HuH-7 (cell line): ENCODE measurements around the gene KIAA1671.
A peak's percentile ranks its signal among the peaks of the same experiment; 100 is the strongest.

ENCODE experiments used
- DNase-seq: peaks from one replicate; pipeline ENCODE4 v3.0.0; 2011; ENCODE audit warnings: low spot score

KIAA1671 gene

GRCh38 chr22:25068707-25069106 is 116.2 kb downstream of the KIAA1671 start:
- no peak for DNase-seq

- DNase-seq = no peak
Observed at GRCh38 chr22:25069426-25069757, 116.9 kb downstream of the KIAA1671 start.

DNA sequence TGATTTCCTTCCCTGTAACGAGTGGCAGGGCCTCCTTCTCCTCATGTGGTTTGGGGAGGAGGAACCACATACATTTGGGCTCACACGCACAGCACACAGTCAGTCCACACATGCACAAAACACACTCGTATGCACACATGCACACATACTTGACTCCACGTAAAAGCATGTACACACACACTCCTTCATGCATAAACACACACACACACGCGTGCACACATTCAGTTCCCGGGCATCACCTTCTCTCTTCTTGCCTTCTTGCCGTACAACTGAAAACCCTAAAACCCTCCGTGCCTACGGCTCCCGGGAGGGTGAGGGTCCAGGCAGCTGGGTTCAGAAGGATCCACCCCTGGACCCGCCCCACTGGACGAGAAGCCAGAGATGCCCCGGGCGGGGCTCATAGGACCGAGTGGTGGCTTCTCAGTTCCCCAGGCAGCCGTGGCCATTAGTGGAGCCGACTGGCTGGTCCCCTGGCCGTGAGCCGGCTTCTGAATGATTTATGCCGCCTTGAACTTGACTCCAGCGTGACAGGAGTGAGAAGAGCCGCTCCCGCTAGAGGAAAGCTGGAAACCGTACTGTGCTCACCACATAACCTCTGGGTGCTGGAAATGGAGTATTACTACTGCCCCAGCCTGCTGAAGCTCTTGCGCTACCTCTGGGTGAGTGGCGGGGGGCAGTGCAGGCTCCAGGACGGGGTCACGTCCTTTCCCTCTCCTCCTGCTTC is 117.4 kb downstream of the KIAA1671 start:
- no peak for DNase-seq

DNA sequence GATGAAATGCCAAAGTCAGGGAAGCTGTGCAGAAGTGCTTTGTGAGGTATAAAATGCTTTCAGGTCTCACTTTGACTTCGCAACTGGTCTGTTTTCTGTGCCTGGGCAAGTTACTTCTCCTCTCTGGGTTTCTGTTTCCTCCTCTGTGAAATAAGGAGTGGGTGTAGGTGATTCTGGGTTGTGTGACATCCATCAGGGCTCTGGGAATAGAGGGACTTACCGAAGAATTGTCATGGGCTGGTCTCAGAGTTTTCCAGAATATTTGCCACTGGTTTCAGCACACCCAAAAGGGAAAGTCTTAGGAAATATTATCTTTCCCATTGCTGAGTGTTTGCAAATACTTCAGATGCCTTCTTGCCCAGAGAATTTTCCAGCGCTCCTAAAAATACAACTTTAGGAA is 118.4 kb downstream of the KIAA1671 start:
- no peak for DNase-seq

- no peak for DNase-seq
Observed at GRCh38 chr22:25071720-25072119, 119.2 kb downstream of the KIAA1671 start.

- no peak for DNase-seq
Observed at GRCh38 chr22:25072406-25072805, 119.9 kb downstream of the KIAA1671 start.

GRCh38 chr22:25076336-25076735 is 123.8 kb downstream of the KIAA1671 start:
- DNase-seq = no peak

- DNase-seq = no peak
Observed at GRCh38 chr22:25077056-25077455, 124.5 kb downstream of the KIAA1671 start.

- no peak for DNase-seq
Observed at GRCh38 chr22:25077964-25078363, 125.4 kb downstream of the KIAA1671 start.

DNA sequence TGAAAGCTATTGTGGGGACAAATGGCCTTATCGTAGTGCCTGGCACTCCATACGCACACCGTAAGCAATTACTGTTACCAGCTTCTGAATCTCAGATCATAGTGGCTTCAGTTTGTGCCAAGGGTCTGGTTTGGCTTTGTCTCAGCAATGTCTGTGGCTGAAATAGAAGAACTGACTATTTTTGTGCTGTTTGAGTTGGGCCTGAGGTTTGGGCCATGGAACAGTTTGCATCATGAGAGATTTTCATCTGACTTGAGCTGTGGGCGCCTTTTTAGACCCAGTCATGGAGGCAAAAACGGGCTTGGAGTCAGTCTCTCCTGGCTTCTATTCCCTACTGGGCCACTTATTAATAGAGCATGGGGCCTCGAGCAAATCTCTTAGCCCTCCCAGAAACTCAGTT is 126.1 kb downstream of the KIAA1671 start:
- DNase-seq = no peak

GRCh38 chr22:25080855-25081254 is 128.3 kb downstream of the KIAA1671 start:
- no peak for DNase-seq

DNA sequence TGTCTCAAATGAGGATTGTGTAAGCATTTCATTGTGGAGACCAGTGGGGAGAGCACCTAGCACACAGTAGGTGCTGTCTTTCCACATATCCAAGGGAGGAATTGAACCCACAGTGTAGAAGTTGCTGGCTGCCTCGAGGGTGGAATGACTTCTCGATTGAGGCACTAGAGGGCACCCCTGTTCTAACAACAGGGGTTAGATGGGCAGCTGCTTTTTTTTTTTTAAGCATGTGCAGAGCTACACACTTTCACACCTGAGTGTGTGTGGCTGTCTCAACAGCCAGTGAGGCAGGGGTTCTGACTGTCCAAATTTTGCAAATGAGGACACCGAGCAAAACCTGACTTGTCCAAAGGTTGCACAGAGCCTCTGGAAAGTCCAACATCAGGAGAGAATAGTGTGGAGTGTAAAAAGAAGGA is 128.9 kb downstream of the KIAA1671 start:
- peak; percentile 77 for DNase-seq

DNA sequence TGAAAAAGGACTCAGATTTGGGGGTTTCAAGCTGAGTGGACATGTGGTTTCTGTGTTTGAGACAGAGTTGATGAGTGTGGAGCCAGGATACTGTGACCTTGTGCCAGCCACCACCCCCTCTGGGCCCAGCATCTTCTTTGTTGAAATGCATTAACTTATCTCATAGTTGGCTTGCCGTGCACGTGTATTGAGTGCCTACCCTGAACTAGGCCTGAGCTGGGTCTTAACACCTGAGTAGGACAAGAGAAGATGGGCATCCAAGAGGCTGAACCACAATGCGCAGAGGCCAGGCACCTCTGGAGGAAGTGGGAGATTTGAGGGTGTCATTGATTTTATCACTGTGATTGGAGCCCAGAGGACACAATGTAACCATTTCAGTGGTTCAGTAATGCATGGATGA is 129.6 kb downstream of the KIAA1671 start:
- no peak for DNase-seq

GRCh38 chr22:25083056-25083806 is 130.7 kb downstream of the KIAA1671 start:
- no peak for DNase-seq

DNA sequence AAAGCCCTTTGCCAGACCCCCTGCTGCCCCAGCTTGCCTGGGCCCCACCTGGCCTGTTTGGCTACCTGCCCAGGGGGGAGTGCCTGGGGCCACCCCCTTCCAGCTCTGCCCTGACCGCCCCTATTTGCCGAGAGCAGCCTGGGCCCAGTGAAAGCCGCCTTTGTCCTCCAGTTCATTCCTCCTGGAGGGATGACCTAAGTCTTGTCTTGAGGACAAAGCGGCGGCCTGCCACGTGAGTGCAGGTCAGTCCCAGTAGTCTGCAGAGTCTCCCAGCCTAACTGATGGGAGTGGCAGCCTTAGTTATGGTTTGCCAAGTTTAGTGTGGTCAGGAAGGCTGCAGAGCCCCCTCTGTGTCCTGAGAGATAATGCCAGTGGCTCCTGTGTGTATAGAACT is 131.3 kb downstream of the KIAA1671 start:
- DNase-seq = peak; percentile 36

GRCh38 chr22:25084405-25085107 is 132.0 kb downstream of the KIAA1671 start:
- no peak for DNase-seq

DNA sequence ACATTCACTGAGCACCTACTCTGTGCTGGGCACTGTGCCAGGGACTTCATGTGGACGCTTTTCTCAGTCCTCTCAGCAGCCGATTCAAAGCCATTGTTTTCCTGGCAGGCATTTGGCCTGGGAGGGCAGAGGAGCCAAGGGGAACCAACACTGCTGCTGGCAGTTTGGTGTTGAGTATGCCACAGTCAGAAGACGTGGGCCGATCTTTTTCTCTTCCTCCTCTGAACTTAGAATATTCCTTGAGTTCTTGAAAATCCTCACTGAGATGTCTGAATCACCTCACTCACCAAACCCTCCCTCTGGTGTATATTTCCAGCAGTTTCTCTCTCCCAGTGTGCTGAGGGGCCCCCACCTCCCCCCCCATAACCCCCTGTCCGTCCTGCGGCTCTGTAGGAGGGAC is 132.6 kb downstream of the KIAA1671 start:
- DNase-seq = no peak

DNA sequence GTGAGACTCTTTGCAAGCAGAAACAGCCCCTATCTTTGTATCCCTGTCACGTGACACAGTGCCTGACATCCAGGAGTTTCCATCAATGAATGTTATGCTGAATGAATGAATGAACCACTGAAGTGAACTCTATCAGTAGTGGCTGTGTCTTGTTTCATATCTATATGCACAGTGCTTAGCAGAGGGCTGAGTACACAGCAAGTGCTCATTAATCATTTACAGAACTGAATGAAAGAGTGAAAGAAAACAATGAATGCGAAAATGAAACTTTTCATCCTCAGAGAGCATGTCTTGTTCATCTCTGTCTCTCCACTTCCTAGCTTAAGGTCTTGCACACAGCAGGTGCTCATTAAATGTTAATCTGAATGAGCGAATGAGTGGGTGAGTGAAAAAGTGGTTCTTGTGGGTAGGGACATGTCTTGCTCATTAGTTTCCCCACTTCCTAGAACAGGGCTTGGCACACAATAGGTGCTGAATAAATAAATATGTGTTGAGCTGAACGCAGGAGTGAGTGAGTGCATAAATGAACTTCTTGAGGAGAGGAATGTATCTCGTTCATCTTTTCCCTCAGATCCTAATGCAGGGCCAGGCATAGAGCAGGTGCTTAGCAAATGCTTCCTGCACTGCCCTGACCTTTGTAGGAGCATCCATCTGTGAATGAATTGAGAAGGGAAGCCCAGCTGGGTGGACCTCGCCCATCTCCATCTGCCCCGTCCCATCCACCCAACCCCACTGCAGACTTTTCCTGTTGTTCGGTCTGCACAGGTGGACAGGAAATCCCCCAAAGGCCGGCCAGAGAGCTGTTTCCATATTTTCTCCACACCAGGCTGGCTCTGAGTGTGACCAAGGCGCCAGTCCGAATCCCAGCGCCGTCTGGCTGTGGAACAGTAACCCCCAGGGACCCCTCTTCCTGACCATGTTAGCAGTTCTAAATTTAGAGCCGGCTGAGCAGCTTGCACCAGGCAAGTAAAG is 133.7 kb downstream of the KIAA1671 start:
- peak; percentile 51 for DNase-seq

GRCh38 chr22:25086902-25087282 is 134.4 kb downstream of the KIAA1671 start:
- DNase-seq = no peak

DNA sequence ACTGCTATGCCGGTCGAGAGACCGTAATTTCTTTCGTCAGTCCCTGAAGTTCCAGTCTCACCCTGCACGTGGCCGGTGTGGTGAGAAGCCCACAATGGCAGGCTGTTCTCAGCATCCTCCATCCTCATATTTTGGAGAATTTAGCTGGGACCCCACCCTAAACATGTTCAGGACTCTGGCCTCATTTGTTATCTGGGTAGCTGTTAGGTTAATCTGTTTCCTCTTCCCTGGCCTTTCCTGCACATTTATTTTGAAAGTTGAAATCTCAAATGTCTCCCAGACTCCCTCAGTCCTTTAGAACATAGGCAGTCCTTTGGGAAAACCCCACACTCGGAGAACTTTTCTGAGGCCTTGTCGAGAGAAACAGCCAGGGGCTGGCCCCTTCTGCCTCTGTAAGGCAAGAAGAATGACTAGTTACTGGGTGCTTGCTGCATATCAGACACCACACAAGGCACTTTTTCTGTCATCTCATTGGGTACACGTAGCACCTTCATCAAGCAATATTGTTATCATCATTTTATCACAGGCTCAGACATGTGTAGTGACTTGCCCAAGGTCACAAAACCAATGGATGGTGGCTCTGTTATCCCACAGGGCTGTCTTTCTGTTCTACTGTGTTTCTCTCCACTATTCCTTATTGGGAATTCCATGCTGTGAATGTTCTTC is 137.8 kb downstream of the KIAA1671 start:
- DNase-seq = no peak

DNA sequence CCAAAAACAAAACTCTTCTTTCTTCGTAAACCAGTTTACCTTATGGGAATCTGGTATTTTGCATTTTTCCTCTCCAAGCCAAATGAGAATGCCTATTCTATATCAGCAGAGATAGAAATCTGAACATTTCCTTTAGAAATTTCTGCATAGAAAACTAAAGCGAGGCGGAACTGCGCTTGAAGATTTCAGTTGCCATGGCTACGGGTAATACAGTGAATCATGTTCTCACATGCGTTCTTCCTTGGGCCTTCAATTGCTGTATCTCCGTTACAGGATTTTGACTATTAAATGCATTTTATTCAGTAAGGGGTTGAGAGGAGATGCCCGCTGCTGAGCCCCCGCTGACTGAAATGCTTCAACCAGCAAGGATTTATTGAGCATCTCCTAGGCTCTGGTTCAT is 138.9 kb downstream of the KIAA1671 start:
- no peak for DNase-seq
